ENCODE measurements around the gene FAT1.

DNA sequence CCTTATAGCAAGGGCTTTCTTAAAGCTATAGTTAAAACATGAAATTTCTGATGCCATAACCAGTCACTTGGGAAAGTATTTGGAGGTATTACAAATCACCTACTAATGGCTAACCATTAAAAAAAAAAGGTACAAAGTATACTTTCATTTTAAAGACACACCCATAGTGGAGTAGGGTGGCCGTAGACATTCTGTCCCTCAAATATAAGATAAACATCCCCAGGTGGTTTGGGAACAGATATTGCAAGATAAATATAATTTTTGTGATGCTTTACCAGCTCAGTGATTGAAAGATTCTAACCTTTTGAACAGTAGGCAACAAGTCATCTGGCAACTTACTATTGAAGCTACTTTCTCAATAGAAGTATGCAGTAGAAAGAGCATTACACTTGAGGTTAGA, 6.2 kb upstream of the FAT1 start:
- no peak for TF ChIP-seq CTCF (IDR thresholded peaks at IDR 0.05)
- no peak for TF ChIP-seq POLR2A (IDR thresholded peaks at IDR 0.05)

Measured in right lobe of liver (tissue), 4 donors.